ENCODE results near the gene RGL3. TPM values are rescaled to one million over a fixed set of nuclear protein-coding genes. Genes with fewer than 3 reads are reported as not detected.

The RGL3 gene
- total and polyA plus RNA-seq, 2 of the 4 experiments (the other 2 are of a cell fraction), result 0.18 to 0.62 TPM

- no peak overlapping the region for H3K9ac ChIP-seq (ENCODE audit: low read depth, low read length)
- dilution Hi-C loops (cut with HindIII; ENCODE audit: low sequenced_read_pairs, unreplicated experiment) (no loop called here), in situ Hi-C loops (cut with MboI; ENCODE audit: low sequenced_read_pairs) (no loop called here), intact Hi-C loops (cut with micrococcal nuclease) (no loop called here)
- BruUV-seq (replicated peaks), result no TSS peak
- H3K36me3 ChIP-seq (ENCODE audit: control insufficient read depth, insufficient read depth, low read length), result no peaks in the 10 kb centered on the region
- no peaks in the 10 kb centered on the region for H4K20me1 ChIP-seq (ENCODE audit: insufficient read depth, low read length)
- no peak overlapping the region for H3K14ac ChIP-seq (replicated peaks; ENCODE audit: low read depth, low read length)
- H3K56ac ChIP-seq (ENCODE audit: extremely low read depth, insufficient read depth, low read length), result no peak overlapping the region
- no peak overlapping the region for H3K27ac ChIP-seq (ENCODE audit: insufficient read depth, low read length)
- H2BK20ac ChIP-seq (ENCODE audit: low read depth, low read length), result no peak overlapping the region
- H2AK9ac ChIP-seq (replicated peaks; ENCODE audit: low read depth, low read length, poor library complexity), result no peak overlapping the region
- no peaks in the 10 kb centered on the region for H3K4me1 ChIP-seq (ENCODE audit: control insufficient read depth, insufficient read depth, low read length)
- no peak overlapping the region for H3K4ac ChIP-seq (ENCODE audit: low read depth, low read length)
- no peak overlapping the region for H2AFZ ChIP-seq (replicated peaks; ENCODE audit: low read length, poor library complexity)
- H2BK15ac ChIP-seq (ENCODE audit: low read depth, low read length), result no peak overlapping the region
- ChIA-PET CTCF (interaction anchor here (0.6 to 1.0 kb wide), 3 partner anchors 8 to 14 kb away, joined by 3 to 4 read pairs (median 3); no protein-coding TSS in a partner anchor), POLR2A (ENCODE audit: unreplicated experiment) (interaction anchor here (0.9 kb wide), 1 partner anchor 10 kb away, joined by 3 read pairs; no protein-coding TSS in a partner anchor)
- H3K18ac ChIP-seq (ENCODE audit: low read depth, low read length), result no peak overlapping the region
- H3K27me3 ChIP-seq (ENCODE audit: control insufficient read depth, insufficient read depth, low read length), result no peaks in the 10 kb centered on the region
- no CpG with 5 or more reads among the region's 4 CpGs for WGBS, 2 experiments (ENCODE audit: extremely low coverage in 2 of 2, insufficient read length in 1 of 2)
- H3K4me2 ChIP-seq (ENCODE audit: low read depth, low read length), result no peak overlapping the region
- no peak overlapping the region for H4K8ac ChIP-seq (ENCODE audit: low read depth in 2 of 2, low read length in 2 of 2)
- H3K79me1 ChIP-seq (ENCODE audit: low read depth in 1 of 2, low read length in 2 of 2), result no peaks in the 10 kb centered on the region
- H2BK120ac ChIP-seq (ENCODE audit: low read depth, low read length), result no peak overlapping the region
- H3K9me3 ChIP-seq (ENCODE audit: control insufficient read depth, insufficient read depth, low read length), result peaks cover 8% of the 10 kb centered on the region
- H2AK5ac ChIP-seq (ENCODE audit: low read depth, low read length), result no peak overlapping the region
- no peak overlapping the region for H4K5ac ChIP-seq (ENCODE audit: low read depth, low read length)
- no peak for ATAC-seq (ENCODE audit: low read depth)
- peaks cover 3% of the 10 kb centered on the region; the same call in 1 of the 2 replicates for H3K9me1 ChIP-seq (ENCODE audit: insufficient read depth, low read length)
- H3K23ac ChIP-seq (ENCODE audit: low read depth, low read length), result no peak overlapping the region
- H2BK5ac ChIP-seq (ENCODE audit: low read depth, low read length, poor library complexity, severe bottlenecking), result no peak overlapping the region
- no peak overlapping the region for H4K91ac ChIP-seq (ENCODE audit: insufficient read depth, low read depth, low read length)
- DNase-seq, result no peak
- H3K4me3 ChIP-seq (ENCODE audit: insufficient read depth, low read depth, low read length), result no peak overlapping the region
- TF ChIP-seq RFX5 (IDR thresholded peaks at IDR 0.05; ENCODE audit: low read depth, low read length) (no peak), CHD1 (IDR thresholded peaks at IDR 0.05; ENCODE audit: low read depth, low read length) (no peak), CTCF (conservative IDR thresholded peaks at IDR 0.05; ENCODE audit: low read depth, low read length) (no peak), MAFK (IDR thresholded peaks at IDR 0.05; ENCODE audit: low read depth, low read length) (no peak), RAD21 (IDR thresholded peaks at IDR 0.05; ENCODE audit: low read length) (no peak), MAZ (IDR thresholded peaks at IDR 0.05; ENCODE audit: borderline replicate concordance, low read depth, low read length) (no peak)
Observed at GRCh38 chr19:11390933-11391680, 28.0 kb downstream of the RGL3 start.

All from IMR-90 (cell line).